ENCODE measurements around the gene HOXA9.
A peak's percentile ranks its signal among the peaks of the same experiment; 100 is the strongest.

HOXA9 gene

GRCh38 chr7:27202018-27202861 is 36.9 kb upstream of the HOXA9 start:
- no peaks in the 10 kb centered on the region for H3K4me1 ChIP-seq
- TF ChIP-seq CTCF (IDR thresholded peaks at IDR 0.05; ENCODE audit: low read depth, low read length) = no peak
- H3K4me3 ChIP-seq (ENCODE audit: low read depth, low read length) = no peak overlapping the region
- no peaks in the 10 kb centered on the region for H3K36me3 ChIP-seq
- H3K27me3 ChIP-seq = peaks cover 99% of the 10 kb centered on the region
- no peaks in the 10 kb centered on the region for H3K9me3 ChIP-seq
- DNase-seq = no peak

- Histone ChIP-seq H3K4me3 (ENCODE audit: low read depth, low read length) (no peak overlapping the region), H3K27me3 (peaks cover 99% of the 10 kb centered on the region), H3K36me3 (no peaks in the 10 kb centered on the region), H3K4me1 (no peaks in the 10 kb centered on the region), H3K9me3 (no peaks in the 10 kb centered on the region)
- TF ChIP-seq CTCF (IDR thresholded peaks at IDR 0.05; ENCODE audit: low read depth, low read length) = no peak
- no peak for DNase-seq
Observed at GRCh38 chr7:27201580-27202017, 36.3 kb upstream of the HOXA9 start.

GRCh38 chr7:27200761-27201579 is 35.6 kb upstream of the HOXA9 start:
- TF ChIP-seq CTCF (IDR thresholded peaks at IDR 0.05; ENCODE audit: low read depth, low read length) = no peak
- Histone ChIP-seq H3K4me3 (ENCODE audit: low read depth, low read length) (no peak overlapping the region; the same call in 1 of the 2 replicates), H3K9me3 (no peaks in the 10 kb centered on the region), H3K27me3 (peaks cover 99% of the 10 kb centered on the region), H3K4me1 (no peaks in the 10 kb centered on the region), H3K36me3 (no peaks in the 10 kb centered on the region)
- DNase-seq = no peak

- no peak for TF ChIP-seq CTCF (IDR thresholded peaks at IDR 0.05; ENCODE audit: low read depth, low read length)
Observed at GRCh38 chr7:27199849-27200760, 34.8 kb upstream of the HOXA9 start, which contains the start of gene HOXA13. Gene HOXA13 (minus strand): TSS chr7:27200091. CDS start chr7:27200077, 14 bp downstream.

GRCh38 chr7:27198871-27199801 is 33.8 kb upstream of the HOXA9 start:
- Histone ChIP-seq H3K9me3 (no peaks in the 10 kb centered on the region), H3K36me3 (no peaks in the 10 kb centered on the region), H3K4me3 (ENCODE audit: low read depth, low read length) (peak overlapping the region; percentile 20), H3K4me1 (no peaks in the 10 kb centered on the region), H3K27me3 (peaks cover 99% of the 10 kb centered on the region)
- no peak for DNase-seq
- no peak for TF ChIP-seq CTCF (IDR thresholded peaks at IDR 0.05; ENCODE audit: low read depth, low read length)

More at GRCh38 chr7:27199849-27200760, 34.8 kb upstream of the HOXA9 start, which contains the start of gene HOXA13:
- H3K4me1 ChIP-seq = no peaks in the 10 kb centered on the region
- H3K36me3 ChIP-seq = no peaks in the 10 kb centered on the region
- peaks cover 99% of the 10 kb centered on the region for H3K27me3 ChIP-seq
- H3K9me3 ChIP-seq = no peaks in the 10 kb centered on the region
- peak within 1 kb of the TSS; percentile 52 for H3K4me3 ChIP-seq (ENCODE audit: low read depth, low read length)
- DNase-seq = peak; percentile 83

Data from BE2C (cell line).